ENCODE data around the gene SLC13A3.

GRCh38 chr20:46638134-46638897 lies 12.9 kb downstream of the SLC13A3 start:
- no peak for TF ChIP-seq CTCF (IDR thresholded peaks at IDR 0.05; ENCODE audit: insufficient read depth, low read length, poor library complexity, severe bottlenecking)
- no peak for TF ChIP-seq EZH2phosphoT487 (conservative IDR thresholded peaks at IDR 0.05; ENCODE audit: low read length)
